NK-92 (cell line): Measurements from ENCODE around the gene CRYBB3.
"Not testable (repeated sequence)": the region's sequence is repeated elsewhere in the genome, so short reads cannot be mapped to it uniquely, and the experiment has no call there.

ENCODE experiments used
- DNase-seq: peaks from one replicate; lab custom pipeline; 2025; ENCODE audit not compliant: unreplicated experiment; lab: John Stamatoyannopoulos, UW

The CRYBB3 gene

DNA sequence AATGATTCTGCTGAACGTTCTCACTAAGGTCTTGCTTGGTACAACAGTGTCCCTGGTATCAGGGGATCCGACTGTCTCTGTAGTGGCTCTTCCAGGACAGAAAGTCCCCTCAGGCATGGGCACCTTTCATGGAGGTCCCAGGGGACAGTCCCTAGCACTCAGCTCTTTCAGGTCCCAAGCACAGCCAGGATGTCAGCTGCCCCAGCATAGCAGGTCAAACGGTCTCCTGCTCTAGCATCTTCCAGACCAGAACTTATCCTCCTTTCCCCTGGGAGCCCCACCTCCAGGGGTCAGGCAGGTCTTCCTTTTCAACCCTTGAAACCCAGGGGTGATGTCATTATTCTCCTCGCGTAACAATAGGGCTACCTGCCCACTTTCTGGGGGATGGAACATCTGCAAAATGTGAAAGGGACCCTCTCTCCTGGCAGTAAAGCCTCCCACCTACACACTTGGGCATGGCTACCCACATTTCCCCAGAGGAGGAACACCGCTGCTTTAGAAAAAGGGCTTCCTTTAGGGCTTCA, 24.7 kb upstream of the CRYBB3 start:
- no peak for DNase-seq

DNA sequence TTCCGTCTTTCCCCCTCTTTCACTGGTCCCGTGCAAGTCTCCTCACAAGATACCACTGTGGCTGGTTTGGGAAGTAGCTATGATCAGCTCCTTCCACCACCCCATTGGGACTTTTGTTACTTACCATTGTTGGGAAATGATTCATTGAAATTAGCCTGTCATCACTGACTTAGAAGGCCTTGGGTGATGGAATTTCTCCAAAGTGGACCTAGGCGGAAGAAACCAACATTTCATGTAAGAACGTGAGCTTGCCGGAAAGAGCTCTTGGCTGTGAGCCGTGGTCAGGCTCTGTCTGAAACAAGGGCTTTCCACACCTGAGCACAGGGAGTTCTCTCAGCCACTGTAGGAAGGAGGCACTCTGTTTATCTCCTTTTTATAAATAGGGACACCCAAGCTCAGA, 23.5 kb upstream of the CRYBB3 start:
- DNase-seq: no peak

DNA sequence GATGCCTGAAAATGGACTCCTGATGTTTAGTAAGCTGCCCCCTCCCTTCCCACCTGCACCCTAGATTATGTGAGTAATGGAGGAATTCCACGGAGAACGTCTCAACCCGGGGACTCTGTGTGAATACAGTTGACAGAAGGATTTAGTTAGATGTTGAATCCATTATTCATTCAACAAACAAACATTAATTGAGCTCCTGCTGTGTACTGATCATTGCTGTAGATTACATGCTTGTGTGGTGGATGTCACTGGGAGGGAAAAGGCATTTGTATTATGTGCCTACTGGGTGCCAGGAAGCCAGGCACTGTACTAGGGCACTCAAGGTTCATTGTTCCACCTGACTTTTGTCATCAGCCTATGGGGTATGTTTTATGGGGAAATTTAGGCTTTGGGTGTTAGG, 22.9 kb upstream of the CRYBB3 start:
- no peak for DNase-seq

DNA sequence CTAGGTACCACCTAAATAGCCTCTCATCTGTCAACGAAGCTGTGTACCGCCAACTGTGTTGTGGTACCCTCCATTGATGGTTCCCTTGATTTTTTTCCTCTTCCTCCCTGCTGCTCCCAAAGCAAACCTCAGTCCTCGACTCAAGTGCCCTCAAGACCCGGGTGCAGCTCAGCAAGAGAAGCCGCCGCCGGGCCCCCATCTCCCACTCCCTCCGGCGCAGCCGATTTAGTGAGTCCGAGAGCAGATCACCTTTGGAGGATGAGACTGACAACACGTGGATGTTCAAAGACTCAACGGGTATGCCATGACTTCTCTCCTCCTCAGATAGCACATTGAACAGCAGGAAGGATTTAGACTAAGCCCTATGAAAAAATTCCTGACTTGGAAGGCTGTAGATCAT, 22.4 kb upstream of the CRYBB3 start:
- DNase-seq: no peak

DNA sequence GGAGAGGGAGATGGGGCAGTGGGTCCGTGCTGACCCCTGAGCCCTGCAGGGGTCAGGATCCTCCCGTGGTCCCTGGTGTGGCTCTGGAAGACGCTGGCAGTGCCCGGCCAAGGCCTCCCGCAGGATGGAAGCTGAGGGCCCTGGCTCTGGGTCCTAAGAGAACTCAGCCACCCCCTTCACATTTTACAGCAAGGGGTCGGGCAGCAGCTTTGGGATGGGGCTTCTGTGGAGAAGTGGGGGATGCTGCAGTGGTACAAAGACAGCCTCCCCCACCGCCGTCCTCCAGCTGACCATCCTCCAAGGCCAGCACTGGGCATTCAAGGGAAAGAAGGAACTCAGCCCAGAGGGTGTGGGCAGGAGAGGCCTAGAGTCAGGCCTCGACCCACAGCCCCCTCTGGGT, 21.8 kb upstream of the CRYBB3 start:
- DNase-seq: no peak

DNA sequence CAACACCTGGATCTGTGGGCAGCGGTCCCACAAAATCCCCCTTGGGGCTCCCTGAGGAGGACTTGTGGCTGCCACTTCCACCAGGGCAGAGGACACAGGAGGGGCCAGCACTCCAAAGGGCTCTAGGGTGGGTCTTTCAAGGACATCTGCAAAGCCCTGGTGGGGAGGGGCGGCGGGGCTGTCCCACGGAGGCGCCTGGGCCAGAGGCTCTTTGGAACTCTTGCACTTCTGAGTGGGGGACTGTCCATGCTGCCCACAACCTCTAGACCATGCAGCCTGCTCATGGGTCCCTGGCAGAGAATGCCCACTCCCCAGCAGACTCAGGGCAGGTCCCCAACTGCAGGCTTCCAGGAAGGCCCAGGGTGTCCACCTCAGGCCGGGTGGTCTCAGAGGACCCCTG, 21.3 kb upstream of the CRYBB3 start:
- not testable (repeated sequence) for DNase-seq

DNA sequence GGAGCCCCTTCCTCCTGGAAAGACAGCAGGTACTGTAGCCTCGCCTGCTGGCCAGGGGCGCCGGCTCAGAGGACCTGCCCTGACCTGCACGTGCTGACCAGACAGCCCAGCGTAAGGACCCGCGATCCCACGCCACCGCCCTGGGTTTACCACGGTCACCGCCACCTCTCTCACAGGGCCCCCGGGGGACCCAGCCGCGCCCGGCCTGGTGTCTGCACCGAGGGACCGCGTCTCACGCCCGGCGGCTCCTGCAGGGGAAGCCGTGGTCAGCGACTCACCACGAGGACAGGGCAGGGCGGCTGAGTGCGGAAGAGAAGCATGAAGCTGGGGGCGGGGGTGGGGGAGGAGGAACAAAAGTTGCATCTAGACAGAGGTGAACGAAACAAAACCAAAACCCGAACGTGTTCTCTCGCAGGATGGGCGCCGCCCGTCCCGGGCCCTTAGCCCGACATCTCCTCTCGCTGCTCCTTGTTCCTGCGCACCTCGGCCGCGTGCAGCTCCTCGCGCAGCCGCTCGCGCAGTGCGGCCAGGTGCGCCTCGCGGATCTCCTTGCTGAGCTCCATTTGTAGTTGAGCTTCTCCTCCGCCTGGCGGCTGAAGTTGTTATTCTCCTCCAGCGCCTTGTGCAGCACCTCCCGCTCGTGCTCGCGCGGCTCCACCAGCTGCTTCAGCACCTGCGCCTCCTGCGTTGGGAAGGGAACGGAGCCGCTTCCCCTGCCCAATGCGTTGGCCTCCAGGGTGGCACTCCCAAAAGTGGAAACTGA, 20.6 kb upstream of the CRYBB3 start:
- not testable (repeated sequence) for DNase-seq

DNA sequence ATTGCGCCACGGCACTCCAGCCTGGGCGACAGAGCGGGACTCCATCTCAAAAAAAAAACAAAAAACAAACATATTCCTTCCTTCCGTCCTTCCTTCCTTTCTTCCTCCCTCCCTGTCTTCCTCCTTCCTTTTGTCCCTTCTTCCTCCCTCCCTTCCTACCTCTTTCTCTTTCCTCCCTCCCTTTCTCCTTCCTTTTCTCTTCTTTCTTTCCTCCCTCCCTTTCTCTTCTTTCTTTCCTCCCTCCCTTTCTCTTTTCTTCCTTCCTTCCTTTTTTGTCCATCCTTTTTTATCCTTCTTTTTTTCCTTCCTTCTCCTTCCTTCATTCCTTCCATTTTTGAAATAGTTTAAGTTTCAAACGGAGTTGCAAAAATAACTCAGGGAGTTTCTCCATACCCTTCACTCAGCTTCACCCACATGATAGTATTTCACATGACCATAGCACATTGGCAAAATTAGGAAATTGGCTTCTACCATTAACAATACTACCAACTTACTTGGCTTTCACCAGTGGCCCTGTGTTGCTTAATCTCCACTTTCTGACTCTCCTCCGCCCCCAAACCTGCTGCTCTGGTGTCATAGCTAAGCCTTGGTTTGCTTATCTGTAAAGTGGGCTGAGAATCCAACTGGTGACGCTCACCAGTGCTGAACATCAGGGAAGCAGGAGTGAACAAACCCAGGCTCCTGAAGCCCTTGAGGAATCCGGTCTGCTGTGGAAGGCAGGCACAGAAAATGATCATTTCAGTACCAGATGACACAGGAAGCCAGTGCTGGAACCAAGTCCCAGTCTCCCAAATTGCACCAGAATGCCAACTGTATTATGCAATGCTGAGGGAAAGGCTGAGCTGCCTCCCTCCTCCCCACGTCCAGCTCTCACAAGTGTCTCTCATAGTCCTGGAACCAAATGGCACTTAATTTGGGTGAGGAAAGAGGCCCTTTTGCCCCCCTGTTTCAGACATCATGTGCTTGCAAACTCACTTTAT, 17.2 kb upstream of the CRYBB3 start:
- no peak for DNase-seq

DNA sequence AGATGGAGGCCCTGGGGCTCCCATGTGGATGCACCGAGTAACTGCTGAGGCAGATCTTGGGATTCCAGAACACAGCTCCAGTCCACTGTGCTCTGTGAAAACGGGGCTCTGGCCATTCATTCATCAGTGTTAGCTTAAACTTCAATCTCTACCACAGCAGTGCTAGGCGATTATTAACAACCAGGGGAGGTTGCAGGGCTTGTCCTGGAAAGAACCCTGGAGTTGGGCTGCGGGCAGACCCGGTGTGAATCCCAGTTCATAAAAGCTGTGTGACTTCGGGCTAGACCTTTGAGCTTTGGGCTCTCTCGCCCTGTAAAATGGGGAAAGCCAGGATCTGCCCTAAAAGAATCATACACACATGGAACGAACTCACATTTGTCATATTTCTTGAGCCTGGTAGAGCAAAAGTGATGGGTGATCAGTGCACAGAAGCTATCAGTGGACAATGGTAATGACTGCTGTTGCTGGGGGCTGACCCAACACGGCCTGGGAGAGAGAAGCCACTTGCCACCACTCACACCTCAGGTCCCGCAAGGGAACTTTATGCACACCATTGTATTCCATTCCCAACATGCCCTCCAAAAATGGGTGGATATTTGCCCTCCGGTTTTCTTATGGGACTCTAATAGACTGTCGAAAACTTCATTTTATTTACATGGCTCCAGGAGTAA, 15.6 kb upstream of the CRYBB3 start:
- no peak for DNase-seq

DNA sequence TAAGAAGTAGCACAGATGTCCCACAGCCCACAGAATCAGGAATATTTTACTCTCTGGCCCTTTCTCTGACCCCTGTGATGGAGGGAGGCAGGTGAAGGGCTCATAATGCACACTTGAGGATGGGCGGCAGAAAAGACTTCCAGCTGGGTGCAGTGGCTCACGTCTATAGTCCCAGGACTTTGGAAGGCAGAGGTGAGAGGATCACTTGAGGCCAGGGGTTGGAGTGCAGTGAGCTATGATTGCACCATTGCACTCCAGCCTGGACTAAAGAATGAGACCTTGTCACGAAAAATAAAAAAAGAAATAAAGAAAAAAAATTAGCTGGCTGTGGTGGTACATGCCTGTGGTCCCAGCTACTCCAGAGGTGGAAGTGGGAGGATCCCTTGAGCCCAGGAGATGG, 13.5 kb upstream of the CRYBB3 start:
- no peak for DNase-seq

DNA sequence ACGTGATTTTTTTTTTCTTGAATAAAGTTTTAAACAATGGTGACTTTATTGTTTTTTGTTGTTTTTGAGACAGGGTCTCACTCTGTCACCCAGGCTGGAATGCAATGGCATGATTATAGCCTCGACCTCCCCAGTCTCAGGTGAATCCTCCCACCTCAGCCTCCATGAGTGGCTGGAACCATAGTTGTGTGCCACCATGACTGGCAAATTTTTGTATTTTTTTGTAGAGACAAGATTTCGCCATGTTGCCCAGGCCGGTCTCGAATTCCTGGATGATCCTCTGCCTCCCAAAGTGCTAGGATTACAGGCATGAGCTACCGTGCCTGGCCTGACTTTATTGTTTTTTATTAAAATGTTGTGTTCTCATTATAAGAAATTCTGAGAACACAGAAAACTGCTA, 12.2 kb upstream of the CRYBB3 start:
- no peak for DNase-seq

DNA sequence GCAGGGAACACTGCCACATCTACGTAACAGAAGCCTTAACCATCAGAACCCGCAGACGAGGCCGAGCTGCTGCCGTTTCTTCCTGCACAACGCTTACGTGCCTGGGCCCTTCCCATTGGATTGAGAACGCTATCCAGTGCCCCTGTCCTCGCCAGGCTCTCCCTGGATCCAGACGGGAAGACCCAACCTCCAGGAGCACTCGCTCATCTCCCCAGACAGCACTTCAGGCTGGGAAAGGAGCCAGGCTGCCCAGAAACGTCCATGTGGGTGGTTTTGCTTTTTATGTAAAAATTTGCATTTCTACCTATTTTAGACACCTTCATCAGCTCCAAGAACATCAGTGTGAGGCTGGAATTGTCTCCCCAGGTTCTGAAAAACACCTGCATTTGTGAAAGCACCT, 7.3 kb upstream of the CRYBB3 start:
- DNase-seq: no peak

DNA sequence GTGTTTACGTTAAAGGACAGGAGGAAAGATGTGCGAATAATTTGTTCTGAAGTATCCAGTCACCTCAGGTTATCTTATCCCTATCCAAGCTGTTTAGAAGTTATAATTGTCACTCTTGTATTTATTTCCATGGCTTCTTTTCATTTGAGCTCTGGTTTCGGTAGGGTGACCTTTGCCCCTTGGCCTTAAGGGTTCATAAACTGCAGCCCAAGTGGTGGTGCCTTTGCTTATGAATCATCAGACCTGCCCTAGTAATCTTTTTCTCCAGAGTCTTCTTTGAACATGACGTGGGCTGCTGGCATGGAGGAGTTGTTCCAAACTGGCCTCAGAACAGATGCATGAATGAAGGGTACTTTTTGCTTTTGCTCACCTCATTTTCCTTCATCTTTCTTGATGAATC, 6.5 kb upstream of the CRYBB3 start:
- no peak for DNase-seq

DNA sequence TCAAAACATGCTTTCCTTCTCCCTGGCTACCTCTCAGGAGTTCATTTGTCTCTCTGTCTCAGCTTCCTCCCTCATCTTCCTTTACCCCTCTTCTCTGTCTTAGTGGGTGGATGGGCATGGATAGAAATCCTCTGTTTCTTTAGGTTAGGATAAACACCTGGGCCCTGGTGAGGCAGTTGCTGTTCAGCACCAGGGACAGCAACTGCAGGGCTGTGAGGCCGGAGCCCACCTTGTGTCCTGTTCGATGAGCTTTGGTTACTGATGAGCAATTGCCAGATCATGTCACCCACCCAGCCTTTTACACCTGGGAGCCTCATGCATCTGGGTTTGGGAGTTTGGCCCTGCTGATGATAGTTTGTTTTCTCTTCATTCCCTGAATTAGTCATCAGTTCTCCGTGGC, 6.1 kb upstream of the CRYBB3 start:
- DNase-seq: no peak

DNA sequence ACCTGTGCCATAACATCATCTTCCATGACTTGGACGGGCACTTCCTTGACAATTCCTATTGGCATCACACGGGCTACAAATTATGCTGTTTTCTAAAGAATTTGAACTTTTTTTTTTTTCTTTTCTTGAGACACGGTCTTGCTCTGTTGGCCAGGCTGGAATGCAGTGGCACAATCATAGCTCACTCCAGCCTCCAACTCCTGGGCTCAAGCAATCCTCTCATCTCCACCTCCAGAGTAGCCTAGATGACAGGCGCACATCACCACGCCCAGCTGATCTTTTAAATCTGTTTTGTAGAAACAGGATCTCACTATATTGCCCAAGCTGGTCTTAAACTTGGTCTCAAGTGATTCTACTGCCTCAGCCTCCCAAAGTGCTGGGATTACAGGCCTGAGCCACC, 3.3 kb upstream of the CRYBB3 start:
- DNase-seq: no peak

DNA sequence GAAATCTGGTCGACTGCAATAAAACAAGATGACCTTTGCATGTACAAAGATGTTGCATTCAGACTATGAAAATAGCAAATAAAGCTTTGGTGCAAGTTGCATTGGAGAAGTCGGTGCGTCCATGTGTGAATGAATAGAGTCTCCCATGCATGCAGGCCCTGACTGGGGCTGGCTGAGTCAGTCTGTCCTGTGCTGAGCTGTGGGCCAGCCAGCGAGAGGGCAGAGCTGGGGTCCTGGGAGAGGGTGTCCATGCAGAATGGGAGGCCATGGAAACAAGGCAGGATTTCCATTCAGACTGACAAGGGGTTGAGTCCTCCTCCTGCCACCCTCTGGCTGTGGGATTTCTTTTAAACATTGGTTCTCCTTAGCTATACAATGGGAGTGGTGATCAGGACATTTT, 2.3 kb upstream of the CRYBB3 start:
- no peak for DNase-seq

DNA sequence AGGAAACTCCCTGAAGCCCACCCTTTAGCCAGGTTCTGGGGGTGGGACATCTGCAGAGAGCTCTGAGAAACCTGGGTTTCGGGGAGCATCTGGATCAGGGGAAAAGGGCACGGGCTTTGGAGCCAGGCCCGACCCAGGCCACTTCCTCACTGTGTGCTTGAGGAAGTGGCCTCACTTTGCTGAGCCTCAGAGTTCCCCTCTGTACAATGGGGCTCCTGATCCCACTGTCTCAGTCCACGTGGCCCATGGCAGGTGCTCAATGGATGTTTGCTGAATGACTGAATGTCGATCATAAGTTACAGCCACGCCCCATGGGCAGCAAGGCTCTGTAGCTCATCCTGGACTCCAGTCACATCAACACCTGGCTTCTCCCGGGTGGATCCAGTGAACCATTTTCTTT, 1.3 kb downstream of the CRYBB3 start:
- no peak for DNase-seq

DNA sequence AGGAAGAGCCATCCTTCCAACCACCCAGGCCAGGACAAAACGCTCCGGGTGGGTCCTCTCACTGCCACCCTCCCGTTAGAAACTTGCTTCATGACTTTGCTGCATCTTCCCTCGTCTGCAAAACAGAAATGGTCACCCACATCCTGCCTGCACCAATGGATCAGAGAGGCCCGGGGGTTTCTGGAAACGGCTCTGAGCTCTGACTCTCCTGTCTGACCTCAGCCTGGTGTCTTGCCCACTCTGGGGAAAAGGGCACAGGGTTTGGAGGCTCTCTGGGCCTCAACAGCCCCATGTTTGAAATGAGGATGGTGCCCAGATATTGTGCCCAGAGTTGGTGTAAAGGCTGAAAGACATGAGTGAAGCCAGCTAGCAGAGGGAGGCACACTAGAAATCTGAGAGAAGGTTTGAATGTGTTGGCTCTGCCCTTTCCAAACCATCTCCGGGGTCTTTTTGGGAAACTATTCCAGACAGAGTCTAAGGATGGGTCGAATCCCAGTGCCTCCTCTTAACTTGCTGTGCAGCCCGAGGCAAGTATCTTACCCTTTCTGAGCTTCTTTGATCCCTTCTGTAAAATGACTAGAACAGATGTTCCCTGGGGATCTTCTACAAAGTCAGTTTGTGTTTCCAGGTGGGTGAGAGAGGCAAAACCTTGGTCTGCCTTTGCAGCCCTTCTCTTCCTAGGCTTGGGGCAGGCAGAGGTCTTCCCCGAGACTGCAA, 2.1 kb downstream of the CRYBB3 start:
- DNase-seq: no peak

DNA sequence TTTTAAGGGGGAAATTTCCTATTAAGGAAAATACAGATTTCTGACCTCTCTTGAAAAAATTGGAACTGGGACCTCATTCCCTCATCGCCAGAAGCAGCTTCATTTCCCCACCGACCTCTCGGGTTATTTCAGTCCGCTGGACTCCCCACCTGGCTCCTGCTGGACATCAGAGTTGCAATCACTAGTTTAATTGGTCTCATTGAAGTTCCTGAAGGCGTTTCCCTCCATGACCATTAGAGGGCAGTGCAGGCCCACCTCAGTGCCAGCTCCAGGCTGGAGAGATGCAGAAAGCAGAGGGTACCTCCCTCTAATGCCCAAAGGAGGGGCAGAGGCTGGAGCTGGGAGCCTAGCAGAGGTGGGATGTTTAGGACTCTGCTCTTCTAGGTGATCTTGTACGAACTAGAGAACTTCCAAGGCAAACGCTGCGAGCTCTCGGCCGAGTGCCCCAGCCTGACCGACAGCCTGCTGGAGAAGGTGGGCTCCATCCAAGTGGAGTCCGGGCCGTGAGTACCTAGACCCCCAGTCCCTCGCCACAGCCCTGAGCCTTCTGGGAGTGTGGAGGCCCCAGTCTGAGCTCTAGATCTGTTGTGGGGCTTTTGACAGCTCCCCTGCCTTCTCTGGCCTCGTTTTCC, 2.7 kb downstream of the CRYBB3 start:
- no peak for DNase-seq

DNA sequence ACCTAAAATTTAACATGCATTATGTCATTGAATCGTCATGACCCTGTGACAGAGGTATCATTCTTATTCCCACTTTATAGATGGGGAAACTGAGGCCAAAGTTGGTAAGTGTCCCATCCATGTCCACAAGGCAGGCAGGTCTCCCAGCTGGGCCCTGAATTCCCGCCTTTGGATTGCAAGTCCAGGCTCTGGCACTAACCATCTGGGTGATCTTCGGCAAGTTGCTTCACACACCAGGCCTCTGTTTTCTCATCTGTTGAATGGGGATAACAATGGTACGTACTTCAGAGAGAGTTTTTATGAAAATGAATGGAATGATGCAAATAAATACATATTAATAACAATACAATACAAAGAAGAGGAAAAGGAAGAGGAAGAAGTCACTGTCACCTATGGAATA, 3.4 kb downstream of the CRYBB3 start:
- DNase-seq: no peak
